NT2/D1 (cell line): Measurements from ENCODE around the gene TRPC4.
"Not testable (repeated sequence)": the region's sequence is repeated elsewhere in the genome, so short reads cannot be mapped to it uniquely, and the experiment has no call there.

Experiments
- DNase-seq: peaks from one replicate; pipeline ENCODE4 v3.0.0-alpha.2; 2011; ENCODE audit warnings: low read depth, low spot score
- H3K27me3 ChIP-seq: 2 replicates; pipeline ENCODE4 v1.6.0; 2011; ENCODE audit warnings: mild to moderate bottlenecking; ENCODE audit not compliant: insufficient read length, insufficient read depth
- H3K36me3 ChIP-seq: 2 replicates; pipeline ENCODE4 v1.6.1; 2011; ENCODE audit warnings: mild to moderate bottlenecking, low read length, mixed read lengths; ENCODE audit not compliant: insufficient read depth, insufficient read length
- H3K4me1 ChIP-seq: 2 replicates; pipeline ENCODE4 v1.5.1; 2011; ENCODE audit not compliant: insufficient read depth, insufficient read length
- H3K4me3 ChIP-seq: 2 replicates; pipeline ENCODE4 v1.5.1; 2011; ENCODE audit warnings: low read depth; ENCODE audit not compliant: insufficient read length
- H3K9ac ChIP-seq: 2 replicates; pipeline ENCODE4 v1.6.0; 2011; ENCODE audit warnings: low read depth; ENCODE audit not compliant: insufficient read length
- H3K9me3 ChIP-seq: 2 replicates; pipeline ENCODE4 v1.5.1; 2011; ENCODE audit warnings: mild to moderate bottlenecking, low read length; ENCODE audit not compliant: insufficient read depth
- SUZ12 ChIP-seq: IDR thresholded peaks from 2 replicates; pipeline ENCODE4 v1.6.1; 2011; ENCODE audit not compliant: insufficient read length, insufficient read depth; ENCODE audit errors: extremely low read depth
- YY1 ChIP-seq: IDR thresholded peaks from 2 replicates; pipeline ENCODE4 v1.6.1; 2011; ENCODE audit not compliant: insufficient read length, insufficient read depth
- ZNF274 ChIP-seq: IDR thresholded peaks from 2 replicates; pipeline ENCODE4 v1.6.1; 2011; ENCODE audit warnings: mild to moderate bottlenecking, low read depth, low read length

TRPC4 gene

DNA sequence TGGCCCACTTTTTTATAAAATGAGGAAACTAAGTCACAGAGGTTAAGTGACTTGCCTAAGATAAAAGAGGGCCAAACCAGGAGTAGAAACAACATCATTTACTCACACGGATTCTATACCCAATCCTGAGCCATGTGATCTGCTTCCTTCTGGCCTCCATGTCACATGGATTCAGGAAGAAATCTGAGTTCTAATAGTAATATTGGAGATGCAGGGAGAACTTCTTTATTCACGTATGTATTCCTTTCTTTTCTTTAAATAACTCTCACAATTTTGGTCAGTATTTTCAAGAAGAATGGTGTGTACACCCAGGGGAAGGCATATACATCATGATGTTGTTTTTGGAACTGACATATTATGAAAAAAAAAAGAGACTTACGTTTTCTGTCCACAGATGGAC lies 272.8 kb downstream of the TRPC4 start:
- H3K4me3 ChIP-seq, result no peak overlapping the region
- H3K36me3 ChIP-seq, result no peaks in the 10 kb centered on the region
- H3K27me3 ChIP-seq, result no peaks in the 10 kb centered on the region
- H3K9ac ChIP-seq, result no peak overlapping the region
- no peaks in the 10 kb centered on the region for H3K9me3 ChIP-seq
- no peaks in the 10 kb centered on the region for H3K4me1 ChIP-seq
- no peak for TF ChIP-seq YY1
- no peak for TF ChIP-seq ZNF274
- no peak for TF ChIP-seq SUZ12
- no peak for DNase-seq

DNA sequence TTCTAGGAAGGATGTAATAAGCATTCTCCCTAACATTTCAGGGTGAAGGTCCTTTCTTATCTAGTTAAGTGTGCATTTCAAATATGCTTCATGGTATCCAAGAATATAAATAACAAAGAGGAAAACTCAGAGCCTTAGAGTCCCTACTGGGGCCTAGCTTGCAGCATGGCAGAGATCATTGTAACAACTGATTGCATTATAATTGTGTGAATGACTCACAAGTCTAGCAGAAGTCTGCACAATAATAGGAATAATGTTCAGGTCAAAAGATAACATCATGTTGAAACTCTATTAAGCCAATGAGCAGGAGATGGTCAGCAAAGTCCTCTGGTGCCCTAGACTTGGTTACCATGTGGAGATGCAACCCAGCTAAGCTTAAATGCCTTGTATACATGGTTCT lies 274.4 kb downstream of the TRPC4 start:
- no peak for TF ChIP-seq YY1
- TF ChIP-seq ZNF274, result no peak
- TF ChIP-seq SUZ12, result no peak
- Histone ChIP-seq H3K36me3 (no peaks in the 10 kb centered on the region), H3K4me1 (no peaks in the 10 kb centered on the region), H3K27me3 (no peaks in the 10 kb centered on the region), H3K9me3 (no peaks in the 10 kb centered on the region), H3K9ac (no peak overlapping the region), H3K4me3 (no peak overlapping the region)
- peak; percentile 44 for DNase-seq

DNA sequence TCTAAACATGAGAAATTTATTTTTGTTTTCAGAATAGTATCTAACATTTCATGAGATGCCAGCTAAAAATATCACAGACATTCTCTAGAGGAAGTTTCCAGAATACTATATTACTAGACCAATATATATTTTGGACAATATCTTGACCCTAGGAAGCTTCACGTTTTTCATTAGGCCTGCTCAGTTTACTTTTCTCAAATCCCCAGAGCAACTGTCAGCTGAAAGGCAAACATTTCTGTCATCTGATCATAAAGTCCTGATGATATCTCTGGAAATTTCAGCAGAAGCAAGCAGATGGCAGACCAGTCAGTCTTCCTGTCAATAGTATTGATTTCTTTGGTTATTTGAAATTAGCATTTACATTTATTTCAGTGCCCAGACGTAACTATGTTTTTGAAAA lies 275.0 kb downstream of the TRPC4 start:
- H3K4me1 ChIP-seq, result no peaks in the 10 kb centered on the region
- H3K27me3 ChIP-seq, result no peaks in the 10 kb centered on the region
- H3K9me3 ChIP-seq, result no peaks in the 10 kb centered on the region
- no peak overlapping the region for H3K9ac ChIP-seq
- TF ChIP-seq YY1 (no peak), SUZ12 (no peak), ZNF274 (no peak)
- H3K36me3 ChIP-seq, result no peaks in the 10 kb centered on the region
- no peak for DNase-seq
- no peak overlapping the region for H3K4me3 ChIP-seq

DNA sequence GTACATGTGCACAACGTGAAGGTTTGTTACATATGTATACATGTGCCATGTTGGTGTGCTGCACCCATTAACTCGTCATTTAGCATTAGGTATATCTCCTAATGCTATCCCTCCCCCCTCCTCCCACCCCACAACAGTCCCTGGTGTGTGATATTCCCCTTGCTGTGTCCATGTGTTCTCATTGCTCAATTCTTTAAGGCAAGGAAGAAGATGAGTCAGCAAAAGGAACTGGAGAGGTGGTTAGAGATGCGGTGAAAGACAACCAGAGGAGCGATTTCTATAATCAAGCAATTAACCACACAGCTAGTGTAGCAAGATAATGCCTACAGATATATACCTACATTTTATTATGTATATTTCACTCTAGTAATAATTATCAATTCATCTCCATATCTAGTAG lies 280.2 kb downstream of the TRPC4 start:
- H3K36me3 ChIP-seq, H3K9me3 ChIP-seq, H3K4me3 ChIP-seq, H3K27me3 ChIP-seq, H3K9ac ChIP-seq, DNase-seq, H3K4me1 ChIP-seq: not testable (repeated sequence)

DNA sequence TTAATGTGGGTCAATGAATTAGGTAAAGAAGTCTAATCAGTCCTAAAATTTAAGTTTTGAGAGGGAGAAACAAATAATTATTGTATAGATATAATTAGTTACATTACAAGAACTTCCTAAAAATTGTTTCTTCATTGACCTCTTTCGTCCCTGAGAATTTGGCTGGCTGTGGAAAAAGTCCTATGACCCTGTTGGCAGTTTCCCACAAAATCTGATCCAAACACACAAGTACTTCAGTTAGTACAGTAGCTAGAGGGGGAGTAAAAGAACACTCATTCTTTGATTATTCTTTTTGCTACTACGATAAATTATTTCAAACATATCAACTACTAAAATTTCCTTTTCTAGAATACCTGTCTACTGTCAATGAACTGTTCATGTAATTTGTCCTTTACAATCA lies 282.3 kb downstream of the TRPC4 start:
- no peak overlapping the region for H3K4me3 ChIP-seq
- no peaks in the 10 kb centered on the region for H3K27me3 ChIP-seq
- no peak for DNase-seq
- H3K9ac ChIP-seq, result no peak overlapping the region
- TF ChIP-seq ZNF274, result no peak
- TF ChIP-seq YY1, result no peak
- no peak for TF ChIP-seq SUZ12
- H3K4me1 ChIP-seq, result no peaks in the 10 kb centered on the region
- no peaks in the 10 kb centered on the region for H3K9me3 ChIP-seq
- H3K36me3 ChIP-seq, result no peaks in the 10 kb centered on the region
